ENCODE measurements around the gene FRMD5. TPM values are rescaled to one million over a fixed set of nuclear protein-coding genes. Genes with fewer than 3 reads are reported as not detected.
"Not testable (repeated sequence)": the region's sequence is repeated elsewhere in the genome, so short reads cannot be mapped to it uniquely, and the experiment has no call there.

Gene FRMD5
- polyA plus RNA-seq, 2 of the 4 experiments (the other 2 are of a cell fraction): 2.5 to 3.6 TPM

DNA sequence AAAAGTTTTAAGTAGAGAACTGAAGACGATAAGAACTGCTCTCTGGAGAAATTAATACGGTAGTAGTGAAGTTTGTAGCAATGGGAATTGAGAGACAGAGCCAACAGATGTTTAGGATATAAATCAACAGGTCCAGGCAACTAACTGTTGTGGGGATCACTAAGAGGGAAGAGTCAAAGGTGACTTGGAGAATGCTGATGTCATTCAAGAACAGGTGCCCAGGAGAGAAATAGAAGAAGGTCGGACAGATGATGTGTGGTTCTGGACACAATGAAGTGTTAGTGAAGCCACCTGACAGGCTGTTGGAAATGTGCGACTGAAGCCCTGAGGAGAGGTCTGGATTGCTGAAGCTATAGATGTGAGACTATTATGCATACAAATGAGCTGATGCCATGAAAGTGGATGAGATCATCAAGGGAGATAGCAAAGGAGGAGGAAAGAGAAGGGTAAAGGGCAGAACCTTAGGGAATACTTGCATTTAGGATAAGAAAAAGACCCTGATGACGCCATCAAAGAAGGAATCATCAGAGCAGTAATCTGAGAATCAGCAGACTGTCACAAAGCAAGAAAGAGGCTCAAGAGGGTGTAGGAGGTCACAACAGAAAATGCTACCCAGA, 183.7 kb downstream of the FRMD5 start:
- H3K9me3 ChIP-seq: no peaks in the 10 kb centered on the region
- H3K4me3 ChIP-seq: no peak overlapping the region
- H3K4me2 ChIP-seq: no peak overlapping the region
- POLR2A ChIA-PET: no interaction called here
- TF ChIP-seq BHLHE40 (IDR thresholded peaks at IDR 0.05; ENCODE audit: low read depth, low read length) (no peak), RARB (CRISPR knock-in tag; IDR thresholded peaks at IDR 0.05) (no peak), ZFP36 (IDR thresholded peaks at IDR 0.05; ENCODE audit: borderline replicate concordance, partially characterized antibody) (no peak), HOXA7 (CRISPR knock-in tag; IDR thresholded peaks at IDR 0.05) (no peak), JUNB (IDR thresholded peaks at IDR 0.05) (no peak), HOXB13 (CRISPR knock-in tag; IDR thresholded peaks at IDR 0.05; ENCODE audit: low read depth) (no peak), RAD21 (conservative IDR thresholded peaks at IDR 0.05 in 1 of 2, IDR thresholded peaks at IDR 0.05 in 1 of 2) (no peak), HDAC2 (IDR thresholded peaks at IDR 0.05) (no peak), RFX5 (IDR thresholded peaks at IDR 0.05) (no peak), TFCP2L1 (CRISPR knock-in tag; IDR thresholded peaks at IDR 0.05) (no peak), SREBF2 (IDR thresholded peaks at IDR 0.05) (no peak), NR3C1 (IDR thresholded peaks at IDR 0.05) (no peak), EHMT2 (IDR thresholded peaks at IDR 0.05; ENCODE audit: low read depth) (no peak), HEYL (CRISPR knock-in tag; IDR thresholded peaks at IDR 0.05) (no peak)
- TF ChIP-seq, protein P1, sequence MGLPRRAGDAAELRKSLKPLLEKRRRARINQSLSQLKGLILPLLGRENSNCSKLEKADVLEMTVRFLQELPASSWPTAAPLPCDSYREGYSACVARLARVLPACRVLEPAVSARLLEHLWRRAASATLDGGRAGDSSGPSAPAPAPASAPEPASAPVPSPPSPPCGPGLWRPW (IDR thresholded peaks at IDR 0.05): no peak
- TF ChIP-seq, protein P2, sequence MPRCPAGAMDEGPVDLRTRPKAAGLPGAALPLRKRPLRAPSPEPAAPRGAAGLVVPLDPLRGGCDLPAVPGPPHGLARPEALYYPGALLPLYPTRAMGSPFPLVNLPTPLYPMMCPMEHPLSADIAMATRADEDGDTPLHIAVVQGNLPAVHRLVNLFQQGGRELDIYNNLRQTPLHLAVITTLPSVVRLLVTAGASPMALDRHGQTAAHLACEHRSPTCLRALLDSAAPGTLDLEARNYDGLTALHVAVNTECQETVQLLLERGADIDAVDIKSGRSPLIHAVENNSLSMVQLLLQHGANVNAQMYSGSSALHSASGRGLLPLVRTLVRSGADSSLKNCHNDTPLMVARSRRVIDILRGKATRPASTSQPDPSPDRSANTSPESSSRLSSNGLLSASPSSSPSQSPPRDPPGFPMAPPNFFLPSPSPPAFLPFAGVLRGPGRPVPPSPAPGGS (IDR thresholded peaks at IDR 0.05): no peak
- TF ChIP-seq, protein P3, sequence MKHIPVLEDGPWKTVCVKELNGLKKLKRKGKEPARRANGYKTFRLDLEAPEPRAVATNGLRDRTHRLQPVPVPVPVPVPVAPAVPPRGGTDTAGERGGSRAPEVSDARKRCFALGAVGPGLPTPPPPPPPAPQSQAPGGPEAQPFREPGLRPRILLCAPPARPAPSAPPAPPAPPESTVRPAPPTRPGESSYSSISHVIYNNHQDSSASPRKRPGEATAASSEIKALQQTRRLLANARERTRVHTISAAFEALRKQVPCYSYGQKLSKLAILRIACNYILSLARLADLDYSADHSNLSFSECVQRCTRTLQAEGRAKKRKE (CRISPR knock-in tag; IDR thresholded peaks at IDR 0.05; ENCODE audit: low read depth): no peak
- no peak for FAIRE-seq
- no peak for ATAC-seq
- 62% methylated on average over 5 of the region's 5 CpGs for WGBS (ENCODE audit: missing lambda C conversion rate)
- no peak for DNase-seq (ENCODE audit: low read depth in 1 of 2, low spot score in 1 of 2)
- CTCF ChIA-PET: no interaction called here
- no peak overlapping the region for H3K27ac ChIP-seq
- H3K4me1 ChIP-seq: peaks cover 21% of the 10 kb centered on the region

DNA sequence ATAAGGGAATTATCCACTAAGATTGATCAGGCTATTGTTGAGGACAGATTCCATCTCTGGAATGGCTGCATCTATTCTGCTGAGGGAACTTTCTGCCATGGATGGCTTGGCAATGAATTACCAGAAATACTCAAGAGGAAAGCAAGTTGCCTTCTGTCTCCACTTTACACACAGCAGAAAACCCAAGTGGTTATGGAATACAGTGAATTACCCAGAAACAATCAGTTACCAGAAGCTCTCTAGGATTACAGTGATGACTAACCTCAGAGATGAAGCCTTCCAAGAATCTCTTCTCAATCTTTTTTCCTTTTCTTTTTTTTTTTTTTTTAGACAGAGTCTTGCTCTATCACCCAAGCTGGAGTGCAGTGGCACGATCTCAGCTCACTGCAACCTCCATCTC, 185.0 kb downstream of the FRMD5 start:
- no peak overlapping the region for H3K4me3 ChIP-seq
- H3K27ac ChIP-seq: peak overlapping the region in 1 of 2 experiments; percentile 73; a peak in 4 of 6 replicates
- FAIRE-seq (no peak), ATAC-seq (no peak), DNase-seq (ENCODE audit: low read depth in 1 of 2, low spot score in 1 of 2) (no peak)
- WGBS (ENCODE audit: missing lambda C conversion rate): 60% methylated on average over 1 of the region's 1 CpG
- CTCF ChIA-PET: interaction anchor here (0.8 to 2.3 kb wide), 3 partner anchors 9 to 211 kb away, joined by 3 to 10 read pairs (median 3); no protein-coding TSS in a partner anchor
- peak overlapping the region; percentile 54; the same call in 2 of the 3 replicates for H3K4me2 ChIP-seq
- H3K9me3 ChIP-seq: no peaks in the 10 kb centered on the region
- peaks cover 21% of the 10 kb centered on the region for H3K4me1 ChIP-seq
- no peak for TF ChIP-seq MAFK (IDR thresholded peaks at IDR 0.05; ENCODE audit: partially characterized antibody)
- TF ChIP-seq EP300 (IDR thresholded peaks at IDR 0.05): no peak
- POLR2A ChIA-PET: interaction anchor here (0.8 kb wide), 1 partner anchor 11 kb away, joined by 4 read pairs; no protein-coding TSS in a partner anchor

DNA sequence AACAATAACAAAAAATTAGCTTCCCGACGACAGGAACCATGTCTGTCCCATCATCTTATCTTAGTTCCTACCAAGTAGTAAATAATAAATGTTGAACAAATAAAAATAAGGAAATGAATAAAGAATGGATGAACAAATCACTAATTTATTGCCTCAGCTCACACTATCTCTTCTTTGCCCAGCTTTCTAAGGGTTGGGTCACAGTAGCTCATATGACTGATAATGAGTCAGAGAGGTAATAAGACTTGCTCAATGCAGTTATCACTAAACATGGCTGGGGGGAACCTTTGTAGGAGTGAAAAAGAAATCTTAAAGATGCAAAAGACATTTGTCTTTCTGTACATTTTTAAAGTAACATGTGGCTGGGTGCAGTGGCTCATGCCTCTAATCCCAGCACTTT, 186.0 kb downstream of the FRMD5 start:
- FAIRE-seq: no peak
- peaks cover 21% of the 10 kb centered on the region for H3K4me1 ChIP-seq
- DNase-seq (ENCODE audit: low read depth in 1 of 2, low spot score in 1 of 2): peak; percentile 22 to 51
- H3K4me3 ChIP-seq: no peak overlapping the region
- peak overlapping the region; percentile 54 for H3K4me2 ChIP-seq
- peak overlapping the region; percentile 45 to 73; a peak in 4 of 6 replicates for H3K27ac ChIP-seq
- ATAC-seq: peak; percentile 71 to 95; a peak in 5 of 6 replicates
- WGBS (ENCODE audit: missing lambda C conversion rate): 24% methylated on average over 2 of the region's 2 CpGs
- H3K9me3 ChIP-seq: no peaks in the 10 kb centered on the region
- TF ChIP-seq FOSL2 (IDR thresholded peaks at IDR 0.05) (peak; percentile 54; the same call in 1 of the 2 replicates), FOSL2 (CRISPR knock-in tag; IDR thresholded peaks at IDR 0.05) (peak; percentile 71), JUNB (IDR thresholded peaks at IDR 0.05) (peak; percentile 46; the same call in 1 of the 2 replicates), NPAS2 (CRISPR knock-in tag; IDR thresholded peaks at IDR 0.05; ENCODE audit: borderline replicate concordance) (no peak), CEBPB (IDR thresholded peaks at IDR 0.05) (peak; percentile 21 to 41; a peak in 1 of 4 replicates)
- ChIA-PET CTCF (interaction anchor here (0.8 to 2.3 kb wide), 3 partner anchors 10 to 210 kb away, joined by 3 to 10 read pairs (median 3); no protein-coding TSS in a partner anchor), POLR2A (interaction anchor here (1.2 kb wide), 1 partner anchor 11 kb away, joined by 3 read pairs; no protein-coding TSS in a partner anchor)

DNA sequence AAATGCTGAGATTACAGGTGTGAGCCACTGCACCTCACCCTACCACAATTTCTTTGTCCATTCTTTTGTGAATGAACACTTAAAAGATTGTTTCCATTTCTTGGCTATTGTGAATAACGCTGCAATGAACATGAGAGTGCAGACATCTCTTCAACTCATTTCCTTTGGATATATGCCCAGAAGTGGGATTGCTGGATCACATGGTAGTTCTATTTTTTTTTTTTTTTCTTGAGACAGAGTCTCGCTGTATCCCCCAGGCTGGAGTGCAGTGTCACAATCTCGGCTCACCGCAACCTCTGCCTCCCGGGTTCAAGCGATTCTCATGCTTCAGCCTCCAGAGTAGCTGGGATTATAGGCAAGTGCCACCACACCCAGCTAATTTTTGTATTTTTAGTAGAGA, 194.8 kb downstream of the FRMD5 start:
- H3K4me3 ChIP-seq; H3K4me1 ChIP-seq; ATAC-seq; H3K27ac ChIP-seq; CTCF ChIA-PET; H3K9me3 ChIP-seq; FAIRE-seq; DNase-seq (ENCODE audit: low read depth in 1 of 2, low spot score in 1 of 2); POLR2A ChIA-PET; H3K4me2 ChIP-seq: not testable (repeated sequence)
- 84% methylated on average over 6 of the region's 6 CpGs for WGBS (ENCODE audit: missing lambda C conversion rate)
